ENCODE measurements around the gene IKZF3. TPM values are rescaled to one million over a fixed set of nuclear protein-coding genes. Genes with fewer than 3 reads are reported as not detected.

Gene IKZF3
- total and polyA plus RNA-seq, 7 donors = under 0.01 to 12.3 (median 0.36) TPM

DNA sequence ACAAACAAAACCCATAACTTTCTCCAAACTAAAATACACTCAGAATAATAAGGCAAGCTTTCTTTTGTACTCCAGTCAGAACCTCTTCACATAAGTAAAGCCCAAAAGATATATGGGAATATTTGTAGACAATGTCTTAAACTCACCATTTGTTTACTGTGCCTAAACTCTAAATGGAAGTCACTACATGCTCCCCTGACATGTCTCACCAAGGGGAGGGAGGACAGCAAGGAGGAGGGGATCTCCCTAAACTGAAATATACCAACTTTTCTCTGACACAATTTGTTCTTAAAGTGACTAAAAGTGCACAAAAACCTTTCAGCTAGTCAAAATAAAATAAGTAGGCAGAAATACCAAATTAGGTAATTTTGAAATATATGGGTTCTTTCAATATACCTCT lies 87.9 kb downstream of the IKZF3 start:
- no peak for DNase-seq
- Histone ChIP-seq H3K27me3 (peaks cover 0 to 27% (median 0%) of the 10 kb centered on the region in 3 donors), H3K4me1 (no peaks in the 10 kb centered on the region), H3K9me3 (no peaks in the 10 kb centered on the region), H3K36me3 (no peaks in the 10 kb centered on the region), H3K27ac (no peak overlapping the region), H3K4me3 (no peak overlapping the region)
- TF ChIP-seq EP300 (IDR thresholded peaks at IDR 0.05) (no peak), CTCF (IDR thresholded peaks at IDR 0.05) (no peak), POLR2A (IDR thresholded peaks at IDR 0.05) (no peak), POLR2AphosphoS5 (IDR thresholded peaks at IDR 0.05) (no peak)
- intact Hi-C loops (cut with DNase I) = no loop called here

DNA sequence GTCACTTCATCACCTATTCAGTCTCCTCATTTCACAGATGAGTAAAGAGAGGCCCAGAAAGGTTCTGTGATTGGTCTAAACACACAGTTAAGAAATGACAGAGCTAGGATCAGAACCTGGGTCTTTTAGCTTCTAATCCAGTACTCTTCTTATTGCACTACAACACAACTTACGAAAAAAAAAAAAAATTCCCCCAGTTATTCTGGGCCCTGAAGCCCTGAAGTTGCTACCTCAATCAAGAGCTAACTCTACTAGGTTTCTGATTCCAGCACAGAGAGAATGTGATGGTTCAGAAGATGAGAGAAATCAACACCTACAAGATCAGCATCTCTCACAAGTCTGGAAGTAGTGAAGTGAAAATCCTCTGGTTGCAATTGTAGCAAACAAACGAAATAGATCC lies 89.1 kb downstream of the IKZF3 start:
- H3K9me3 ChIP-seq = no peaks in the 10 kb centered on the region
- 57 to 84% methylated on average over 2 of the region's 2 CpGs for WGBS, 2 donors
- DNase-seq = no peak
- no peaks in the 10 kb centered on the region for H3K4me1 ChIP-seq
- H3K4me3 ChIP-seq = no peak overlapping the region
- H3K36me3 ChIP-seq = no peaks in the 10 kb centered on the region
- H3K27me3 ChIP-seq = peaks cover 0 to 18% (median 0%) of the 10 kb centered on the region in 3 donors
- no peak overlapping the region for H3K27ac ChIP-seq
- intact Hi-C loops (cut with DNase I) = no loop called here
- TF ChIP-seq POLR2AphosphoS5 (IDR thresholded peaks at IDR 0.05) = no peak
- TF ChIP-seq POLR2A (IDR thresholded peaks at IDR 0.05) = no peak
- no peak for TF ChIP-seq EP300 (IDR thresholded peaks at IDR 0.05)
- TF ChIP-seq CTCF (IDR thresholded peaks at IDR 0.05) = no peak

DNA sequence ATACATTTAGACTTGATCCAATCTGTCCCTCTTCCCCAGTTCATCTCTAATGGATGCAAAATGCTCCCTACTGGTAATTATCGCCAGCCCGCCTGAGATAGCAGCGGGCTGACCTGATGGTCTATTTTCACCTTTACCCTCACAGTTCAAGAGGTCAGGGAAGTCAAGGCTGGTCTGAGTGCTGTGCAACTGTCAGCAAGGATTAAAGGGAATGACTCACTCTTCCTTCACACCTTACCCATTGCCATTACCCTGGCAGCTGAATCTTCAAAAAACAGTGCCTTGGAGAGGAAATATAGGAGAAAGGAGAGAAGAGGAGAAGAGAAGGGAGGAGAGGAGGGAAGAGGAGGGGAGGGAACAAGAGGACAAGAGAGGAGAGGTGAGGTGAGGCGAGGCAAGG lies 90.1 kb downstream of the IKZF3 start:
- Histone ChIP-seq H3K4me3 (no peak overlapping the region), H3K27ac (no peak overlapping the region), H3K36me3 (no peaks in the 10 kb centered on the region), H3K4me1 (no peaks in the 10 kb centered on the region), H3K27me3 (peaks cover 0 to 8% (median 0%) of the 10 kb centered on the region in 3 donors), H3K9me3 (no peaks in the 10 kb centered on the region)
- DNase-seq = no peak
- intact Hi-C loops (cut with DNase I) = no loop called here
- 81 to 87% methylated on average over 4 of the region's 4 CpGs for WGBS, 2 donors
- TF ChIP-seq POLR2AphosphoS5 (IDR thresholded peaks at IDR 0.05) (no peak), POLR2A (IDR thresholded peaks at IDR 0.05) (no peak), EP300 (IDR thresholded peaks at IDR 0.05) (no peak), CTCF (IDR thresholded peaks at IDR 0.05) (no peak)

GRCh38 chr17:39772987-39773934 lies 90.9 kb downstream of the IKZF3 start:
- Histone ChIP-seq H3K36me3 (no peaks in the 10 kb centered on the region), H3K27me3 (peaks cover 0 to under 1% (median 0%) of the 10 kb centered on the region in 3 donors), H3K9me3 (no peaks in the 10 kb centered on the region), H3K27ac (no peak overlapping the region), H3K4me1 (no peaks in the 10 kb centered on the region), H3K4me3 (no peak overlapping the region)
- intact Hi-C loops (cut with DNase I) = no loop called here
- no peak for DNase-seq
- TF ChIP-seq EP300 (IDR thresholded peaks at IDR 0.05) = no peak
- no peak for TF ChIP-seq POLR2AphosphoS5 (IDR thresholded peaks at IDR 0.05)
- no peak for TF ChIP-seq POLR2A (IDR thresholded peaks at IDR 0.05)
- TF ChIP-seq CTCF (IDR thresholded peaks at IDR 0.05) = no peak
- 74 to 82% methylated on average over 7 of the region's 7 CpGs for WGBS, 2 donors
